HG02840 (cell line): ENCODE measurements around the gene GSC2.

Experiments
- ATAC-seq: cut with Tn5 transposase; IDR thresholded peaks from one replicate; pipeline ENCODE4 v1.9.1; 2021; ENCODE audit warnings: mild to moderate bottlenecking, moderate library complexity, moderate number of reproducible peaks; ENCODE audit not compliant: unreplicated experiment, low FRiP score

Gene GSC2

DNA sequence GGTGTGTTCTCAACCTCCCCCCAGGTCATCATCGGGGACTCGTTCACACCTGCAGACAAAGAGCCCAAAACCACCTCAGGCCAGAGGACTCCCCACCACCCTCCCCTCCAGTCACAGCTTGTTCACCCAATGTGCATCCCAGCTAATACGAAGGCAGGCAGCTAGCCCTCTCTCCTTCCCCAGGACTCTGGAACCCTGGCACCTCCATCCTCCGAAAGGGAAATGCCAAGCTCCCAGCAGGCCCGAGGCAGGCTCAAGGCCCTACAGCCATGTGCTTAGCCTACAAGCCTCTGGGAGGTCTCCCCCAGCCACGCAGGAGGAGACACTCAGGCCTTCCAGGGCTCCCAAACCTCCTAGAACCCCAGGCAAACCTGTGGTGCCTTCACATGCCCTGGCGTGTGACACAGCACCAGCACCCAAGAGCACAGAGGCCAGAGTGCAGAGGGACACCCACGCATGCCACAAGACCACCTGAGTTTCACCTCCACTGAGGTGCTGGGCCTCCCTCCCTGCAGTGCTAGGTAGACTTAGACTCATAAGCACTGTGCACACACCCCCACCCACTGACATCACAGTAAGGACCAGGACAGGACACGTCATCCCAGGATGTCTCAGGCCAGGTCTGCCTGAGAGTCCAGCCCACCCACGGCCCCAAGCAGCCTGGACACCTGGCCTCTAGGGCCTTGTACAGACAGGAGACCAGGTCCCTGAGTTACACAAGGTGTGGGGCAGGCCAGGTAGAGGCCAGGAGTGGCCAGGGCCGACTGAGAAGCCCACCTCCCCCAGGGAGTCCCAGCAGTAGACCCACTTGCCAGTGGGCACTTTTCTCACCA is 12.5 kb downstream of the GSC2 start:
- no peak for ATAC-seq

DNA sequence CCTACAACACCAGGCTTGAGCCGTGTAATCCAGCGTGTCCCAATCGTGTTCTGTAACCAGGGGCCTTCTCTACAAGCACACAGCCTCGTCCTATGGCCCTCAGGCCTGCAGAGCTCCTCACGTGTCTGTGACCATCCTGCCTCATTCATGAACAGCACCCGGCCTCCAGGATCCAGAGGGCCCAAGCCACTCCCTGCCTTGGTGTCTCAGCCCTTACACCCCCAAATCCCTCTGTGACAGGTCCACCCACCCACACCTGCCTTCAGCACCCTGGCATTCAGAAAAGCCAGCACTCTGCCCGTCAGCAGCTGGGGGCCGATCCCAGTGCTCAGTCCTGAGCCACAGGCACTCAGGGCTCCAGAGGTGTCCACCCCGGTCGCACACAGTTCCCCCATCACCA is 13.2 kb downstream of the GSC2 start:
- no peak for ATAC-seq

DNA sequence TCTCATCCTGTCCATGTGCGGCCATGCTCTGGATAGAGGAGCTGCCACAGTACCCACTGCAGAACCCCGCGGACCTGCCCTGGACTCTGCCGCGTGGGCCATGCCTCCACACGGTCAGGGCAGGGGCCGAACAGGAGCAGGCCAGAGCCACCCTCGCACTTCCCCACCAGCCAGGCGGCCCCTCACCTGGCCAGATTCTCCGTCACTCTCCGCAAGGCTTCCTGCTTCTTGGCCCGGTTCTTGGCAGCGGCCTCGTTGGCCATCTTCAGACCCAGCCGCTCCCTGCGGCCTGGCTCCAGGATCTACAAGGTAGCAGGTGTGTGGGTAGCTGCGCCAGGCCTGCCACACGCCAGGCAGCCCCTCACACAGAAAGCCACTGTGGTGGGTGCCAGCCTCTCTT is 15.2 kb downstream of the GSC2 start:
- no peak for ATAC-seq

DNA sequence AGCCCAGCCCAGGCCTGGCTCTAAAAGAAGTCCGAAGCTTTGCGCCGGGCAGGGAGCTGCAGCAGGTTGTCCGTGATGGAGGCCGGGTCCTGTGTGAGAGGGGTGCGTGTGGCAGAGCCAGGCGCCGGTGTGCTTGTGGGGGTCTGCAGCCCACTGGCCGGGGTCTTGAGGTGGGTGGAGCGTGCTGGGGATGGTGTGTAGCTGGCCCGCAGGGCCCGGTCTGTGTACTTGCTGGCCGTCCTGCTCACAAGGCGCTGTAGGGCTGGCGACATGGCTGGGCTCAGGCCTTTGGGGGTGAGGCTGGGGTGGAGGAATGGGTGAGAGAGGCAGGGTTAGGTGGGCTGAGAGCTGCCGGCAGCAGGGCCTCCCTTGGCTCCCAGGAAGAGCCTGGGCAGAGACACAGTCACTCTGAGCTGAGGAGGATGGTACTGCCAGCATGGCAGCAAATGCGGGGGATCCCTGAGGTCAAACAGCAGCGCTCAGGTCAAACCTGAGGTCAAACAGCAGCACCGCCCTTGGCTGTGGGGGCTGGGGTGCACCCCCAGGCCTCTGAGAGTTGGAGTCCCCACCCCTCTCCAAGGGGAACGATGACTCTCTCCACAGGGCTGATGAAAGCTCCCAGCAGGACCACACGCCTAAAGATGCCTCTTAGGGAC is 15.8 kb downstream of the GSC2 start:
- ATAC-seq = no peak

DNA sequence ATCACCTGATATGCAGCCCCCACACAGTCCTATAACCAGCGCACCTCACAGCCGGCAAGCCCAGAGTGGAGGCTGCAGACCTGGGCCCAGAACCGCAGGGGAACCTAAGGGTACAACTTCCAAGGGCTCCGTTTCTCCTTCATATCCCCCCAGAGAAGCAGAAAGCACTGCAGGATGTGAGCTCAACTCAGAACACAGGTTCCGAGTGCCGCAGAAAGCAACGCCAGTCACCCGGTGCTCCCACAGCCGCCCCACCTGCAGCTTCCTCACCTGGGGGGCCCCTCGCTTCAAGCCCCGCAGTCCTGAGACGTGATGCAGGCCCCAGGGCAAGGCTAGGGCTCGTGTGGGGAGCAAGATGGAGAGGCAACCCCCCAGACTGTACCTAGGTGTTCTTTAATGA is 16.5 kb downstream of the GSC2 start:
- ATAC-seq = no peak

DNA sequence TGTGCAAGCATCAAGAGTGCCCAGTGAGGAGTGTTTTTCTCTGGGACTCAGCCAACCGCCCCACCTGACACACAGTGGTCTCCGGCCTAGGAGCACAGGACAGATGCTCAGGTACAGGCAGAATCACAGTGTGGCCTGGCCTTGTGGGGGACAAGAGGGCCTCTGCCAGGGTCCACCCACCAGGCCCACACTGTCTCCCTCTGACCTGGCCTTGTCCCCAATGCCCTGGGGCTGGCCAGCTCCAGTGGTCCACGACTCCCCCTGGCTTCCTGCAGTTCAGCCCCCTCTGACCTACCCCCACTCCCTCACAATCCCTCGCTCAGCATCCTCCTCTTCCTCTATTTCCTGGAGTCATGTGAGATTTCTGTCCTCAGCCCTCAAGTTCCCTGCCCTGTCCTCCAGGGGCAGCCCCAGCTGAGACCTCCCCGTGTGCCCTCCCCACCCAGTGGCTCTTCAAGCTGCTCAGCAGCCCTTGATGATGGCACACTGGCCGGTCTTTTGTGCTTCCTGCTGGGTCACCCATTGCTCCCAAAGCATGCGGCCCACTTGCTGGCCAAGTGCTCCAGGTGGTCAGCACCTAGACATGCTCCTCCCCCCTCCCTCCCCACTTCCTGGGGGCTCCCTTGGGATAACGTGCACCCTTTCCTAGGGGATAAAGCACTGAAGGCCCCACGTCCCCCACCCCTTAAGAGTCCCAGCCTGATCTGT is 17.2 kb downstream of the GSC2 start:
- ATAC-seq = no peak

DNA sequence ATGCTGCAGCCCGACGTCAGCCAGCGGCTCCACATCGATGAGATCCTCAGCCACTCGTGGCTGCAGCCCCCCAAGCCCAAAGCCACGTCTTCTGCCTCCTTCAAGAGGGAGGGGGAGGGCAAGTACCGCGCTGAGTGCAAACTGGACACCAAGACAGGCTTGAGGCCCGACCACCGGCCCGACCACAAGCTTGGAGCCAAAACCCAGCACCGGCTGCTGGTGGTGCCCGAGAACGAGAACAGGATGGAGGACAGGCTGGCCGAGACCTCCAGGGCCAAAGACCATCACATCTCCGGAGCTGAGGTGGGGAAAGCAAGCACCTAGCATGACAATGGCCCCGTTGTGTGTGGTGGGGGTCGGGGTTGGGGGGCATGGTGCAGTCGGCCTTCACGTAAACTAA is 17.9 kb downstream of the GSC2 start:
- ATAC-seq = no peak

DNA sequence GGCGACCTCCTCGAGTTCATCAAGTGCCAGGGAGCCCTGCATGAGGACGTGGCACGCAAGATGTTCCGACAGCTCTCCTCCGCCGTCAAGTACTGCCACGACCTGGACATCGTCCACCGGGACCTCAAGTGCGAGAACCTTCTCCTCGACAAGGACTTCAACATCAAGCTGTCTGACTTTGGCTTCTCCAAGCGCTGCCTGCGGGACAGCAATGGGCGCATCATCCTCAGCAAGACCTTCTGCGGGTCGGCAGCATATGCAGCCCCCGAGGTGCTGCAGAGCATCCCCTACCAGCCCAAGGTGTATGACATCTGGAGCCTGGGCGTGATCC is 18.4 kb downstream of the GSC2 start:
- ATAC-seq = no peak

DNA sequence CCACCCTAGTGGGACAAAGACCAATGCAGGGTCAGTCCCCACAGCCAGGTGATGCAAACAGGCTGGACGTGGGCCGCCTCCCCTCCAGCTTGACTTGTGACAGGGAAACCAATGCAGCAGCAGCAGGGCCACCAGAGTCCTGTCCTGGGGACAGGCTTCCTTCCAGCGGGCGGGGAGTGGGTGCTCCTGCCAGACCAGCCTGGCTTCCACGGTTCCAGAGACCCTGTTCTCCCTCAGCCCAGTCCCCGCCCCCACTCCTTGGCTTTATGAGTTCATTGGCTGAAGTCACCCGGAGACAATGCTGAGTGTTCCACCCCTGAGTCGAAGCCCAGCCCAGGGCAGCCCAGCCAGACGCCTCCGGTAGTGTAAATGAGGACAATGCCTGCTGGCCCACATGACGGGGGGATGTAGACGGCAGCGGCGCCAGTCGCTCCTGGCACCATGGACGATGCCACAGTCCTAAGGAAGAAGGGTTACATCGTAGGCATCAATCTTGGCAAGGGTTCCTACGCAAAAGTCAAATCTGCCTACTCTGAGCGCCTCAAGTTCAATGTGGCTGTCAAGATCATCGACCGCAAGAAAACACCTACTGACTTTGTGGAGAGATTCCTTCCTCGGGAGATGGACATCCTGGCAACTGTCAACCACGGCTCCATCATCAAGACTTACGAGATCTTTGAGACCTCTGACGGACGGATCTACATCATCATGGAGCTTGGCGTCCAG is 19.0 kb downstream of the GSC2 start, which contains the start of gene TSSK2:
Gene TSSK2, plus strand, starts transcription at position 350 of the 726 bp plus-strand sequence. Its CDS starts 92 bp downstream, at position 442.
- ATAC-seq = no peak

DNA sequence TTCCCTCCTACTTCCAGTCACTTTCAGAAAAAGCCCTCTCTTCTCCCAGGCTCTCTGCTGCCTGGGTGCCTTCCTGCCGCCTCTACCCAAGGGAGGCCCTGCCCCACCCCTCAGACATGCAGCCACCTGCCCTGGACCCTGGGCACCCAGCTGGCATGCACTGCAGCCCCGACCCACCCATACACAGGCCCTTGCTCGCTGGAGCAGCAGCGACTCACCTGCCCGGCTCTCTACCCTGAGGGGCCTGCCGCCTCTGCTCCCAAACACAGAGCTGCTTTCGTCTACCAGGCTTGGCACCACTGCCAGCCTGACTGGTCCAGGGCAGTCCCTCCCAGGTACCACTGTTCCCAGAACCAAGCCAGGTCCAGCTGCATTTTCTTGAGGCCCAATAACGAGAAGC is 20.2 kb downstream of the GSC2 start:
- no peak for ATAC-seq

DNA sequence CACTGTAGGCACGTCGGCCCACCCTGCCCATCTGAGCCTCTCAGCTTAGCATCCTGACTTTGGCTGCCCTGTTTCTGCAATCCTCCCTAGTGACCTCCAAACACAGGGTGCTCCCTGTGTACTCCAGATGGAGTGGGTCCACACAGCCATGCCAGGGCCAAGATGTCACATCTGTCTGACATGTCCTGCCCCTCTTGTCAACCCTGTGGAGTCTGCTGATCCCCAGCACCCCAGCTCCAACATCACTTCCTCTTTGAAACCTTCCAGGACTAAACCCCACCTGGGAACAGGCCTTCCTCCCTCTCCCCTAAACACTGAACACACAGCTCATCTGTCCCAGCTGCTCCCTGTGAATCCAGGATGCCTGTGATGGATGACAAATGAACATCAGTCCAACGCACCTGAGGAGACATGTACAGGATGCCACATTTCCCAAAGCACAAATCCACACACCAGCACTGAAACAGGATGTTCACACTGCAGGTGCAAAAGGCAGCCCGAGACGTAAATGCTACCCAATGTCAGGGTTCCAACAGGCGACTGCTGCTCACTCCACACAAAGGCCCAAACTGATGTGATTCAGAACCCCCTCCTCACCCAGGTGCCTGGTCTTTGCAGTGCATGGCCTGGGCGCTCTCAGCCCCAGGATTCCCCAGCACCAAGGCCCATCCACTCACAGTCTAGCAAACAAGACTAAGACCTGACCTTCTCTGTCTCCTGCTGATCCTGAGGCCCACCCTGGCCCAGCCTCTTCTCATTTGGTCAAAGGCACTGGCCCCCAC is 21.0 kb downstream of the GSC2 start:
- no peak for ATAC-seq

DNA sequence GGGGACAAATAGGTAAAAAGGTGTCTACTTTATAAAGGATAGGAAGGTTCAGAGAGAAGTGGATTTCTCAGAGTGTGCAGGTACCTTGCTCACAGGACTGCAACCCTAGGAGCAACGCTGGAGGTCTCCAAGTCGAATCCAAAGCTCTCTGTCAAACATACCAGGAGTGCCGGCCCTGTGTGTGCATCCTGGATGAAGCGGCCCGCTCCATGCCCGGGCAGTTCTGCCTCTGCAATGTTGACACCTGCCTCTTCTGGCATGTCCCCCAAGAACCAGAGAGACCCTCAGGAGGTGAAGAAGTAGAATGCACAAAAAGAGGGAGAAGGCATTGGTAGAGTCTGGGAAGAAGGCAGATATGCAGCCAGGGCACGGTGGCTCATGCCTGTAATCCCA is 22.1 kb downstream of the GSC2 start:
- no peak for ATAC-seq

DNA sequence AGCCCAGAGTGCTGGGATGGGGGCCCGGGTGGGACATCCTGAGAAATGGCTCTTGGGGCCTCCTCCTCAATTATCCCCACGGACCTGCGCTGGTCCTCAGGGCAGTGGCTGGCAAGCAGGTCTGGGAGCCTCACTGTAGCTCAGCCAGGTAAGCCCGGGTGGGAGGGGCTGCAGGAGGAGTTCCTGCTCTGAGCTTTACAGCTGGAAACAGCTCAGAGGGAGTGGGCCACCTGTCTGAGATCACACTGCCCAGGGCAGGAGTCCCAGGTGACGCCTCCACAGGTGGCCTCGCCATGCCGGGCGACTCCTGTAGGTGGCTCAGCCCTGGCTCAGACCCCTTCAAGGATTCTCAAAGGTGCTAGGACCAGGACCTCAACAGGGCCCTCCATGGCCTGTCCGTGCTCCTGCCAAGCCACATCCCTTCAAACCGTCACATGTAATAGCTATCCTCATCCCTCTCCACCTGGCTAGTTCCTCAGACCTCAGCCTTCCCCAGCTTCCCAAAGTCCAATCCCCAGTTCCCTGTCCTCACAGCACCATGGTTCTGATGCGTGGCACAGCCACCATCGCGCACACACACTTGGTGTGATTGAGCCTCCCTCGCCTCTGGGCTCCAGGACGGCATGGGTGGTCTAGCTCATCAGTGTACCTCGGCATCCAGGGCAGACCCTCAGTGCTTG is 22.6 kb downstream of the GSC2 start:
- no peak for ATAC-seq

DNA sequence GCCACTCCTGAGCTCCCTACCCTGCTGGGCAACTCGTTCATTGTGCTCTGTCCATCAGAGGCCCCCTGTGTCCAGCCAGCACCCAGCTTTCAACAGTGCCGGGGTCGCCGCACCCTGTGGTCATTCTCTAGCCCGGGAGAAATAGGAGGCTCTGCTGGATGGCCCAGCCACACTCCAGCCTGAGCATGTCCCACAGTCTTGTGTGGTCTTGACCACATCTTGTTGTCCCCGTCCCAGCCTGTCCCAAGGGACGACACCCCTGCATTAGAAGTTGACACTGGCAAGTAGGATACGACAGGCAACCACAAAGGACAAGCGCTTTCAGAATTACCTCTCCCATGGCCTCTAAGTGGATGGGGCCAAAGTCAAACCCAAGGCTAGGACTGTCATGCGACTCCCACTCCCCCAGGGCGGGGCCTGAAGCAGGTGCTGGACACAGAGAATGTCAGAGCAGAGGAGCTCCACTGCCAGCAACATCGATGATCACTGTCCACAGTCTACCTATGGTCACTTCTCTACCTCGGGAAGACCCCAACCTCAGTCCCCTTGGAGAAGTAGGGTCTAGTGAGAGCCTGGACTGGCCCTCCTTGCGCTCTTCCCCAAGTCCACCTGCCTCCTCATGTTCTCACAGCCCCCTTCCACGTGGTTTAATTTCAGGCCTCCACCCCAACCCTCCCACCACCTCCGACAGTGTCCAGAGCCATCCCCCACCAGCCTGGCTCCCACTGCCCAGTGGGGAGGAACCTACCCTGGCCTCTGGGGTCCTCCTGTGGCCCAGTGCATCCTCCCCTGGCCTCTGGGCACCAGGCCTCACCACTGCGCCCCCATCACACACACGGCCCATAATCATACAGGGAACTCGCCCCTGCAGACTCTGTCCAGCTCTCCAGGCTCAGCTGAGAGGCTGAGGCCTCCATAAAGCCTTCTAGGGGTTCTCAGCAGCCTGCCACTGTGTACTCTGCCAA is 23.5 kb downstream of the GSC2 start:
- ATAC-seq = no peak

DNA sequence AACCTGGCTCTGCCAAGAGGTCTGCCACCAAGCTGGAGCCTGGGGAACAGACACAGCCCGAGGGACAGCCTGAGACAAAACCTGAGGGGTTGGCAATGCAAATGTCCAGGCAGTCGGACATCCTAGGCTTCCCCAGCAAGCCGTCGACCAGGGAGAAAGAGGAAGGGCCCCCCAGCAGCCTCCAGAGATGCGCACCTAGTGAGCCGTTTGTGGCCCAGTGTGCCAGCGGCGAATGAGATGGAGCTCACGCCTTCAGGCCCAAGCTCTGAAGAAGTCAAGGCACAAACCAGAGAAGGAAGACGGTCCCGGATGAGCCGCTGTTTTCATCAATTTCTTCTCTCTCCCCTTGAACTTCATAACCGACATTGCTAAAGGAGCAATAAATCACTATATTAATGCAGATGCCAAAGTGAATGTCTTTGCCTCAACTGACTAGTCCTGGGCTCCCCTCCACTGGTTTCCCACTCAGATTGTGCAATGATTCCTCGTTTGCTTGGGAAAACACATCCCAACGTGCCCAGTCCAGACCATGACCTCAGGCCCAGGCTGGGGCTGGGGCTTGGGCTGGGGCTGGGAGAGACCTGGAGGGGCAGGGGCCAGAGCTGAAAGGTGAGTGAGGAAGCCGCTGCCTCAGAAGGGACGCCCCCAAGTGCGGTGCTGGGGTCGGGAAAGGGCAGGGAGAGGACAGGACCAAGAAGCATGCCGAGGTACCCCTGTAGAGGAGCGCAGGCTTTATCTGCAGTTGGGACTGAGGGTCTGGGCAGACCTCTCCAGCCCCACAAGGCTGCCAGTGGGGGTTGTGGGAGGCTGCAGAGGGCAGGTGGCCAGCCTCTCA is 24.4 kb downstream of the GSC2 start:
- no peak for ATAC-seq

DNA sequence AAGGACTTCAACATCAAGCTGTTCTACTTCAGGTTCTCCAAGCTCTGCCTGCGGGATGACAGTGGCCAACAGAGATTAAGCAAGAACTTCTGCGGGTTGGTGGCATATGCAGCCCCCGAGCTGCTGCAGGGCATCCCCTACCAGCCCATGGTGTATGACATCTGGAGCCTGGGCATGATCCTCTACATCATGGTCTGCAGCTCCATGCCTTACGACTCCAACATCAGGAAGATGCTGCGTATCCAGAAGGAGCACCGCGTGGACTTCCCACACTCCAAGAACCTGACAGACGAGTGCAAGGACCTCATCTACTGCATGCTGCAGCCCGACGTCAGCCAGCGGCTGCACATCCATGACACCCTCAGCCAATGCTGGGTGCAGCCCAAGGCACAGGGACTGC is 25.1 kb downstream of the GSC2 start:
- no peak for ATAC-seq

DNA sequence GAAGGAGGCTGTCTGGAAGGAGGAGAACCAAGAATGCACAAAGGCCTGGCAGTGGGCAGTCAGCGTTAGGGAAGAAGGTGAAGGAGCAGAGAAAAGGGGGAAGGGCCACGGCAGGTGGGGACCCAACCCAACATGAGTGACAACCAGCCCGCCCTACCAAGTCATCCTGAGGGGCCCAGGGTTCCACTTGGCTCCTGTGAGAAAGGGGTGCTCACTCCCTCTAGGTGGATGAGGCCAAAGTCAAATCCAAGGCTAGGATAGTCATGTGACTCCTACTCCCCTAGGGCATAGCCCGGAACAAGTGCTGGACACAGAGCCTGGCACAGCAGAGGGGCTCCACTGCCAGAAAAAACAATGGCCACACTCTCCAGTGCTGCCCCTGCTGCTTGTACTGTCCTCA is 25.7 kb downstream of the GSC2 start:
- no peak for ATAC-seq

DNA sequence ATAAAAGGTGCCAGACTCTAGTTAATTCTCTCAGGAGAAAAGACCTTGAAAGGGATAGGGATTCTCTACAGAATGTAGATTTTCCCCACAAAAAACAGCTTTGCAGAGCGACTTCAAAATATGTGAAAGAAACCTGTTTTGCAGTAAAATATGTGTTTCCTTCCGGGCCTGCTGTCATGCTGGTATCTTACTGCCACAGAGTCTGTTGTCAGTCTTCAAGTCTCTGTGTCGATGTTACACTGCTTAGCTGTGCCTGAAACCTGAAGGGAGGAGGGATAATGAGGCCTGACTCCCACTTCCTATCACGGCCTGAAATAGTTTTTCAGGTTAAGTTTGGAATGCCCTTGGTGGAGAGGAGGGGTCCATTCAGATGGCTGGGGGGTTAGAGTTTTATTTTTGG is 26.2 kb downstream of the GSC2 start:
- ATAC-seq = no peak
